Kidney epithelial cell (primary cell): ENCODE results near the gene C17orf58. TPM values are rescaled to one million over a fixed set of nuclear protein-coding genes. Genes with fewer than 3 reads are reported as not detected.

Experiments
- DNase-seq: peaks from one replicate; pipeline ENCODE4 v3.0.0-alpha.2; 2010; ENCODE audit warnings: low read depth
- H3K27me3 ChIP-seq: 2 replicates; pipeline ENCODE4 v1.6.0; 2011; ENCODE audit warnings: low read length; ENCODE audit not compliant: control insufficient read depth, insufficient read depth
- H3K36me3 ChIP-seq: 2 replicates; pipeline ENCODE4 v1.5.1; 2011; ENCODE audit warnings: low read length; ENCODE audit not compliant: control insufficient read depth, insufficient read depth
- H3K4me3 ChIP-seq: 2 replicates; pipeline ENCODE4 v1.5.1; 2011; ENCODE audit warnings: low read depth, mild to moderate bottlenecking, control low read depth, low read length
- total RNA-seq: library from RNA; depleted of rRNA; stranded (reverse); fragments of >200 nt; gene quantifications from 2 replicates; pipeline ENCODE4 v1.2.3, GENCODE V29; 2015
- TF ChIP-seq, protein P1 (sequence below): IDR thresholded peaks from 2 replicates; pipeline ENCODE4 v1.5.1; 2011; ENCODE audit warnings: mild to moderate bottlenecking, moderate library complexity, low read length, control low read depth, inconsistent platforms; ENCODE audit not compliant: insufficient read depth, poor library complexity, severe bottlenecking

The C17orf58 gene
- total RNA-seq, 1 donor from 2014 or later: 14.7 TPM

DNA sequence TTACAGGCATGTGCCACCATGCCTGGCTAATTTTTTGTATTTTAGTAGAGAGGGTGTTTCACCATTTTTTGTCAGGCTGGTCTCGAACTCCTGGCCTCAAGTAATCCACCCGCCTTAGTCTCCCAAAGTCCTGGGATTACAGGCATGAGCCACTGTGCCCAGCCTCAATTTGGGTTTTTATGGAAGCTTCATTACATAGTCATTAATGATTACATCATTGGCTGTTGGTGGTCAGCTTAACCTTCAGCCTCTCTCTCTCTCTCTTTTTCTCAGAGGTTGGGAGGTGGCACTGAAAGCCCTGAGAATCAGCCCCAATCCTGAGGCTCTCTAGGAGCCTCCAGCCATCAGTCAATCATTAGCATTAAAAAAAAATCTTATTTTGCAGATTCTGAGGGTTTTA is 45.3 kb downstream of the C17orf58 start:
- no peak for DNase-seq
- Histone ChIP-seq H3K27me3 (no peaks in the 10 kb centered on the region), H3K4me3 (no peak overlapping the region), H3K36me3 (peaks cover 3% of the 10 kb centered on the region)
- TF ChIP-seq, protein P1, sequence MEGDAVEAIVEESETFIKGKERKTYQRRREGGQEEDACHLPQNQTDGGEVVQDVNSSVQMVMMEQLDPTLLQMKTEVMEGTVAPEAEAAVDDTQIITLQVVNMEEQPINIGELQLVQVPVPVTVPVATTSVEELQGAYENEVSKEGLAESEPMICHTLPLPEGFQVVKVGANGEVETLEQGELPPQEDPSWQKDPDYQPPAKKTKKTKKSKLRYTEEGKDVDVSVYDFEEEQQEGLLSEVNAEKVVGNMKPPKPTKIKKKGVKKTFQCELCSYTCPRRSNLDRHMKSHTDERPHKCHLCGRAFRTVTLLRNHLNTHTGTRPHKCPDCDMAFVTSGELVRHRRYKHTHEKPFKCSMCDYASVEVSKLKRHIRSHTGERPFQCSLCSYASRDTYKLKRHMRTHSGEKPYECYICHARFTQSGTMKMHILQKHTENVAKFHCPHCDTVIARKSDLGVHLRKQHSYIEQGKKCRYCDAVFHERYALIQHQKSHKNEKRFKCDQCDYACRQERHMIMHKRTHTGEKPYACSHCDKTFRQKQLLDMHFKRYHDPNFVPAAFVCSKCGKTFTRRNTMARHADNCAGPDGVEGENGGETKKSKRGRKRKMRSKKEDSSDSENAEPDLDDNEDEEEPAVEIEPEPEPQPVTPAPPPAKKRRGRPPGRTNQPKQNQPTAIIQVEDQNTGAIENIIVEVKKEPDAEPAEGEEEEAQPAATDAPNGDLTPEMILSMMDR: no peak

DNA sequence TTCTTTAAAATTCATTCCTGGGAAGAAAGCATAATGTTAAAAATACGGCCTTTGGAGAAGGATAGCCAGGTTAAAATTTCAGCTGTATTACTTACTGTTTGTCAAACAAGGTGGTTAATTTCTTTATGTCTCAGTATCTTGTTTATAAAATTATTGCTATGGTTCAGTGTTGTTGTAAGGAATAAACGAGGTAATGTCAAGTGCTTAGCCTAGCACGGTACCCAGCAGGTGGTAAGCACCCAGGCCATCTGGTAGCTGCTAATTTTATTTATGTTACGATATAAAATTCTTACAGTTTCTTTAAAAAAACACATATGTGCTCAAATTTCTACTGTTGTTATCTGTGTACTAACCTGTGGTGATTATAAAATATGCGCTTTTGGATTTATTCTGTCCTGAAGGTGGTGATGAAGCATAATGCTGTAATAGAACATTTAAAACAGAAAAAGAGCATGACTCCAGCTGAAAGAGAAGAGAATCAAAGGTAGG is 48.9 kb downstream of the C17orf58 start:
- H3K36me3 ChIP-seq: peaks cover 4% of the 10 kb centered on the region
- DNase-seq: no peak
- TF ChIP-seq, protein P1: no peak
- no peak overlapping the region for H3K4me3 ChIP-seq
- H3K27me3 ChIP-seq: no peaks in the 10 kb centered on the region

DNA sequence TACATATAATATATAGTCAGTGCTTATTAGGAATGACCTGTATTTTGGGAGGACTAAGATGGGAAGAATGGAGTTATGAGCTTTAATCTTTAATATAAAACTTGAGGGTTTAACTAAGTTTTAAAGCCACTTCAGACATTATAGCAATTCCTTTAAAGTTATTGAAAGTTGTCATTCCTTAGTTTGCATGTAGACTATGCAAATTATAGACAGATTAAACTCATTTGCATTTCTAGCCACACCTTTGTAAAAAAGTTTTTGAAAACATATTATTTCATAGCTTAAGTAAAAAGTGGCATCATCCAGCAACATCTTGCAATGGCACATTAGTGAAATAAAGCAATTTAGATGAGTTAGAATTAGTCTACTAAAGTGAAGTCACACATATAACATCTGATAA is 49.8 kb downstream of the C17orf58 start:
- H3K36me3 ChIP-seq: peaks cover 4% of the 10 kb centered on the region

DNA sequence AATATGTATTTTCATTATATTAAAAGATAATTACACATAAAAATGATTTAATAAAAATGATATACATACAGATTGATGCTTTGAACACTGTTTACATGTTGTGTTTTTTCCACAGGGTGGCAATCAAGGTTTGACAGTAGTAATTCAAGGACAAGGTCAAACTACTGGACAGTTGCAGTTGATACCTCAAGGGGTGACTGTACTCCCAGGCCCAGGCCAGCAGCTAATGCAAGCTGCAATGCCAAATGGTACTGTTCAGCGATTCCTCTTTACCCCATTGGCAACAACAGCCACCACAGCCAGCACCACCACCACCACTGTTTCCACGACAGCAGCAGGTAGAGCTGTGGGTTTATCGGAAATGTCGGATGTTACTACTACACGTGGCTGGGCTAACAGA is 52.2 kb downstream of the C17orf58 start:
- H3K27me3 ChIP-seq: no peaks in the 10 kb centered on the region
- TF ChIP-seq, protein P1: no peak
- H3K4me3 ChIP-seq: no peak overlapping the region
- peaks cover 4% of the 10 kb centered on the region for H3K36me3 ChIP-seq
- DNase-seq: no peak

More for the DNA sequence above, 49.8 kb downstream of the C17orf58 start:
- Histone ChIP-seq H3K27me3 (no peaks in the 10 kb centered on the region), H3K4me3 (no peak overlapping the region)
- no peak for DNase-seq
- TF ChIP-seq, protein P1: no peak

DNA sequence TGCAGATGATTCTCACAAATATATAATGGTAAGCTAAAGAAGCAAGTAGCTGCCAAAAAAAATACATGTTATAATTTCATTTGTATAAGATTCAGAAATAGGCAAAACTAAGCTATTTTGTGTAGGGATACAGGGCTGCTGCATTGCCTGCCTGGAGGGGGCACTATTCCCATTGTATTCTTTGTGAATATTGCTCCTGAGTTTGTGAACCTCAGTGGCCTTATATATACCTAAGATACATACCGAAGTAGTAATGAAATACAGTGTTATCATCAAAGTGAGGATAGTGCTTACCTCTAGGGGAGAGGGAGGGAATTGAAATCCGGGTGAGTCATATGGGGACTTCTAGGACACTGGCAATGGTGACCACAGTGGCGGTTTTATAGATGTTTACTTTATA is 53.5 kb downstream of the C17orf58 start:
- Histone ChIP-seq H3K36me3 (peaks cover 2% of the 10 kb centered on the region), H3K27me3 (no peaks in the 10 kb centered on the region), H3K4me3 (no peak overlapping the region)
- no peak for DNase-seq
- TF ChIP-seq, protein P1: peak; percentile 39

Other genes starting within 250 kb of the C17orf58 start
- gene BPTF, start 171.0 kb downstream of the C17orf58 start, total RNA-seq: 41.3 and 48.5 TPM in 2 replicates
- 79.1 and 91.9 TPM in 2 replicates for gene KPNA2, start 39.3 kb upstream of the C17orf58 start, total RNA-seq